Parathyroid adenoma (tissue), 2 donors: ENCODE results near the gene SPIN2A.
"Not testable (repeated sequence)": the region's sequence is repeated elsewhere in the genome, so short reads cannot be mapped to it uniquely, and the experiment has no call there.

Source experiments
- H2AFZ ChIP-seq: fragments of 300-600 bp; sonication (generic); one replicate; pipeline ENCODE4 v1.7.0; 2017; ENCODE audit warnings: antibody characterized with exemption, mild to moderate bottlenecking
- H3K27ac ChIP-seq: fragments of 300-600 bp; sonication (generic); one replicate; pipeline ENCODE4 v1.7.0; 2017
- H3K27me3 ChIP-seq: fragments of 300-600 bp; sonication (generic); one replicate; pipeline ENCODE4 v1.7.0; 2017; ENCODE audit warnings: low read length; ENCODE audit not compliant: control insufficient read depth, insufficient read depth
- H3K36me3 ChIP-seq: fragments of 300-600 bp; sonication (generic); one replicate; pipeline ENCODE4 v1.7.0; 2017; ENCODE audit warnings: low read length; ENCODE audit not compliant: control insufficient read depth, insufficient read depth
- H3K4me1 ChIP-seq: fragments of 300-600 bp; sonication (generic); one replicate; pipeline ENCODE4 v1.7.0; 2017; ENCODE audit warnings: control low read depth
- H3K4me2 ChIP-seq: fragments of 300-600 bp; sonication (generic); one replicate; pipeline ENCODE4 v1.7.0; 2017; ENCODE audit warnings: low read length
- H3K4me3 ChIP-seq: fragments of 300-600 bp; sonication (generic); one replicate; pipeline ENCODE4 v1.7.0; 2017; ENCODE audit warnings: low read depth, low read length
- H3K79me2 ChIP-seq: fragments of 300-600 bp; sonication (generic); one replicate; pipeline ENCODE4 v1.7.0; 2017; ENCODE audit warnings: control low read depth
- H3K9ac ChIP-seq: fragments of 300-600 bp; sonication (generic); one replicate; pipeline ENCODE4 v1.7.0; 2017; ENCODE audit warnings: mild to moderate bottlenecking
- H3K9me3 ChIP-seq: fragments of 300-600 bp; sonication (generic); one replicate; pipeline ENCODE4 v1.7.0; 2017; ENCODE audit warnings: low read length; ENCODE audit not compliant: control insufficient read depth
- CTCF ChIP-seq: fragments of 300-600 bp; sonication (generic); IDR thresholded peaks from one replicate; pipeline ENCODE4 v1.7.0; 2017; ENCODE audit warnings: antibody characterized with exemption, mild to moderate bottlenecking
- donor health status: primary hyperparathyroidism.

The SPIN2A gene

GRCh38 chrX:57134702-57135101, 2.5 kb downstream of the SPIN2A start:
- TF ChIP-seq CTCF, result no peak
- H3K27me3 ChIP-seq, result no peaks in the 10 kb centered on the region
- H3K36me3 ChIP-seq, result no peaks in the 10 kb centered on the region
- no peaks in the 10 kb centered on the region for H3K79me2 ChIP-seq
- H3K4me1 ChIP-seq, result no peaks in the 10 kb centered on the region
- no peak overlapping the region for H3K4me2 ChIP-seq
- H2AFZ ChIP-seq, result no peak overlapping the region
- H3K9me3 ChIP-seq, result no peaks in the 10 kb centered on the region
- no peak overlapping the region for H3K27ac ChIP-seq
- no peak overlapping the region for H3K9ac ChIP-seq
- no peak overlapping the region for H3K4me3 ChIP-seq

GRCh38 chrX:57133706-57134105, 3.5 kb downstream of the SPIN2A start:
- no peaks in the 10 kb centered on the region for H3K9me3 ChIP-seq
- no peaks in the 10 kb centered on the region for H3K4me1 ChIP-seq
- no peak for TF ChIP-seq CTCF
- no peaks in the 10 kb centered on the region for H3K79me2 ChIP-seq
- H2AFZ ChIP-seq, result no peak overlapping the region
- no peak overlapping the region for H3K27ac ChIP-seq
- H3K9ac ChIP-seq, result no peak overlapping the region
- no peaks in the 10 kb centered on the region for H3K36me3 ChIP-seq
- H3K4me3 ChIP-seq, result no peak overlapping the region
- no peak overlapping the region for H3K4me2 ChIP-seq
- H3K27me3 ChIP-seq, result no peaks in the 10 kb centered on the region

GRCh38 chrX:57133284-57133683, 3.9 kb downstream of the SPIN2A start:
- not testable (repeated sequence) for H3K4me1 ChIP-seq, H3K79me2 ChIP-seq, H3K4me2 ChIP-seq, H3K9ac ChIP-seq, H3K27ac ChIP-seq, H3K4me3 ChIP-seq, H2AFZ ChIP-seq, H3K27me3 ChIP-seq, H3K9me3 ChIP-seq, H3K36me3 ChIP-seq

GRCh38 chrX:57132046-57132445, 5.2 kb downstream of the SPIN2A start:
- H3K4me3 ChIP-seq, result no peak overlapping the region
- no peak overlapping the region for H3K4me2 ChIP-seq
- H3K9me3 ChIP-seq, result no peaks in the 10 kb centered on the region
- H3K36me3 ChIP-seq, result no peaks in the 10 kb centered on the region
- H3K4me1 ChIP-seq, result no peaks in the 10 kb centered on the region
- TF ChIP-seq CTCF, result no peak
- no peaks in the 10 kb centered on the region for H3K27me3 ChIP-seq
- H2AFZ ChIP-seq, result no peak overlapping the region
- no peaks in the 10 kb centered on the region for H3K79me2 ChIP-seq
- no peak overlapping the region for H3K27ac ChIP-seq
- H3K9ac ChIP-seq, result no peak overlapping the region

GRCh38 chrX:57121816-57122215, 15.4 kb downstream of the SPIN2A start:
- peak overlapping the region; percentile 76 for H3K27ac ChIP-seq
- peak overlapping the region; percentile 58 for H3K4me2 ChIP-seq
- no peaks in the 10 kb centered on the region for H3K79me2 ChIP-seq
- H3K4me1 ChIP-seq, result no peaks in the 10 kb centered on the region
- H3K9me3 ChIP-seq, result no peaks in the 10 kb centered on the region
- H2AFZ ChIP-seq, result peak overlapping the region; percentile 79
- no peaks in the 10 kb centered on the region for H3K36me3 ChIP-seq
- no peak for TF ChIP-seq CTCF
- no peaks in the 10 kb centered on the region for H3K27me3 ChIP-seq
- H3K9ac ChIP-seq, result no peak overlapping the region
- peak overlapping the region; percentile 59 for H3K4me3 ChIP-seq
